C1 segment of cervical spinal cord (tissue), 14 donors: ENCODE data around the gene ZDHHC12.
"Not testable (repeated sequence)": the region's sequence is repeated elsewhere in the genome, so short reads cannot be mapped to it uniquely, and the experiment has no call there.

Experiments used
- DNase-seq, 14 donors: peaks; one replicate each; lab custom pipeline; 2025; lab: John Stamatoyannopoulos, UW

The ZDHHC12 gene

DNA sequence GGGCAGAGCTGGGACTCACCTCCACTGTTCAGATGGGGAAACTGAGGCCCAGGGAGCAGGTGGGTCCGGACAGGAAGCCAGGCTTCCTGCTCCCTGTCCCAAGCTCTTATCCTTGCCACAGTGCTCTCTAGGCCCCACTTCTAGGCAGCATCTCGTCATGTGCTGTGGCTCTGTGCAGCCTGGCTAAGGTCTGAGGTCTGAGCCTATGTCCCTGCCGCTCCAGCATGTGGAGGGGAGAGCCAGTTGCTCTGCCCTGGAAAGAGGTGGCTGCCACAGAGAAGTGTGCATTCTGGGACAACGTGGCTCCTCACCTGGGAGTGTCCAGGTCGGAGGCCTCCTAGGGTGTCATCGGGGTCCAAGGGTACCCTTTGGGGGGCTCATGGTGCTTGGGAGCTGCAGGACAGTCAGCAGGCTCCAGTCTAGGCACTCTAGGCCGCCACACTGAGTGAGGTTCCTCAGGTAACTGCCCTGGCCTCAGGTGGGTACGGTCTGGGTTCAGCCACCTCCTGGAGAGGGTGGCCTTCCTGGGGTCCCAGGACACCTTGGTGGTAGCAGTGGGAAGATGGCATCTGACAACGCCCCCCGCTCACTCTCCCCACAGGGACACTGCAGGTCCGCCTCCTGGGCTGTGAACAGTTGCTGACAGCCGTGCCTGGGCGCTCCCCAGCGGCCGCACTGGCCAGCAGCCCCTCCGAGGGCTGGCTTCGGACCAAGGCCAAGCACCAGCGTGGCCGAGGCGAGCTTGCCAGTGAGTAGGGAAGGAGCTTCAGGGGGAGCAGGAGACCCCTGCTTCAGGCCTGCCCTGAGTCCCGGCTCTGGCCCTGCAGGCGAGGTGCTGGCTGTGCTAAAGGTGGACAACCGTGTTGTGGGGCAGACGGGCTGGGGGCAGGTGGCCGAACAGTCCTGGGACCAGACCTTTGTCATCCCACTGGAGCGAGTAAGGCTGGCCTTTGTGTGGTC lies 11.2 kb downstream of the ZDHHC12 start:
- DNase-seq = no peak

DNA sequence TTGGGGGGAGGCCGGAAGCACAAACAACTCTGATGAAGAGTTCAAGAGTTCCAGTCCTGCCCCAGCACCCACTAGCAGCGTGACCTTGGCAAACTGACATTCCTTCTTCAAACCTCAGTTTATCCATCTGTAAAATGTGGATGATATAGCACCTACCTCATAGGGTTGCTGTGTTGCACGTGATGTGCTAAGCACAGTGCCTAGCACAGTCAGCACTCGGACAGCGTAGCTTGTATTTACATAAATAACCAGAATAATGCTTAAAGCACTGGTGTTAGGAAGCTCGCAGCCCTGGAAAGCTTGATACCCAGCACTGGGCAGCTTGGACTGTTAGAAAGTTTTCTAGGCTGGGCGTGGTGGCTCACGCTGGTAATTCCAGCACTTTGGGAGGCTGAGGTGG lies 16.5 kb downstream of the ZDHHC12 start:
- no peak for DNase-seq

DNA sequence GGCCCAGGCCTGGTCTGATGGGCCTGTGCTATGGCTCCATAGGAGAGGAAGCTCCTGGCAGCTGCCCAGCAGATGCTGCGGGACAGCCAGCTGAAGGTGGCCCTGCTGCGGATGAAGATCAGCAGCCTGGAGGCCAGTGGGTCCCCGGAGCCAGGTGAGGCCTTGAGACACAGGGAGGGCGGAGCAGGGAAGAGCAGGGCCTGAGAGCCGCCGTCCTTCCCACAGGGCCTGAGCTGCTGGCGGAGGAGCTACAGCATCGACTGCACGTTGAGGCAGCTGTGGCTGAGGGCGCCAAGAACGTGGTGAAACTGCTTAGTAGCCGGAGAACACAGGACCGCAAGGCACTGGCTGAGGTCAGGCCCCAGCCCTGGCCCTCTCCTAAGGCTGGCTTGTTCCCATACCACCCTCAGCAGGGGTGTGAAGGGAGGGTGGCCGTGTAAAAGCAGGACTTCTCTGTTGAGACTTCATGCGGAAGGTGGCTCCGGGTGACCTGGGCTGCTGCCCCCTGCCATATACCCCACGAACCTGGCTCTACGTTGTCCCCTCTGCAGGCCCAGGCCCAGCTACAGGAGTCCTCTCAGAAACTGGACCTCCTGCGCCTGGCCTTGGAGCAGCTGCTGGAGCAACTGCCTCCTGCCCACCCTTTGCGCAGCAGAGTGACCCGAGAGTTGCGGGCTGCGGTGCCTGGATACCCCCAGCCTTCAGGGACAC lies 17.1 kb downstream of the ZDHHC12 start:
- no peak for DNase-seq

DNA sequence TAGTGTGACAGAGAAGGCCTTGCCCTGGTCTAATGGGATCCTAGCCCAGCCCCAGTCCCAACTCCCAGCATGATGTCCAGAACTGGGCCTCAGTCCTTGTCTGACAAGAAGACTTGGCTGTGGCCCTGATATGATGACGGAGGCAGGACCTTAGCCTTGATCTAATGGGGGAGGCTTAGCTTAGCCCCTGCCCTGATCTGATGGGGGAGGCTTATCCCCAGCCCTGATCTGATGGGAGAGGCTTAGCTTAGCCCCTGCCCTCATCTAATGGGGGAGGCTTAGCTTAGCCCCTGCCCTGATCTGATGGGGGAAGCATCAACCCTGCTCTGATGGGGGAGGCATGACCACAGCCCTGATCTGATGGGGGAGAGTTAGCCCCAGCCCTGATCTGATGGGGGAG lies 17.9 kb downstream of the ZDHHC12 start:
- no peak for DNase-seq

DNA sequence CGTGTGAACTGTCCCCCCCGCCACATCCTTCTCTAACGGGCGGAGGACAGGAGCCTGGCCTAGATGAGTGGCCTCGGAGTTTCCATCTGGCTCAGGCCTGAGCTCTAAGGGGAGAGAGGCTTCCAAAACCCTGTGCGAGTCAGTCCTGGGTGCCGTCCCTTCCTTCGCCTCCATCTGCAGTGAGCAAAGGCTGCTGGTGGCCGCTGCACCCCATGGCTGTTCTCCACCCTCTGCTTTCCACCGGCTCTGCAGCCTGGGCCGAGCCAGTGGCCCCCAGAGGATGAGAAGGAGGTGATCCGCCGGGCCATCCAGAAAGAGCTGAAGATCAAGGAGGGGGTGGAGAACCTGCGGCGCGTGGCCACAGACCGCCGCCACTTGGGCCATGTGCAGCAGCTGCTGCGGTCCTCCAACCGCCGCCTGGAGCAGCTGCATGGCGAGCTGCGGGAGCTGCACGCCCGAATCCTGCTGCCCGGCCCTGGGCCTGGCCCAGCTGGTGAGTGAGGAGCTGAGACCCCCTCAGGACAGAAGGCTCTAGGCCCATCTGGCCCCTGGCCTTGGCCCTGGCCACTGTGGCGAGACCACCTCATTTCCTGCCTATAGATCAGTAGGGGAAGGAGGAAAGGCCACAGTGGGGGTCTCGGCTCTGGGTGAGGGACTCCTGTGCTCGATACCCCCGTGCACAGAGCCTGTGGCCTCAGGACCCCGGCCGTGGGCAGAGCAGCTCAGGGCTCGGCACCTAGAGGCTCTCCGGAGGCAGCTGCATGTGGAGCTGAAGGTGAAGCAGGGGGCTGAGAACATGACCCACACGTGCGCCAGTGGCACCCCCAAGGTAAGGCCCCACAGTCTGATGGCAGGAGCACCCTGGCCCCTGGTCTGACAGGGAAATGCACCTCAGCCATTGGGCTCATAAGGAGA lies 18.6 kb downstream of the ZDHHC12 start:
- no peak for DNase-seq

DNA sequence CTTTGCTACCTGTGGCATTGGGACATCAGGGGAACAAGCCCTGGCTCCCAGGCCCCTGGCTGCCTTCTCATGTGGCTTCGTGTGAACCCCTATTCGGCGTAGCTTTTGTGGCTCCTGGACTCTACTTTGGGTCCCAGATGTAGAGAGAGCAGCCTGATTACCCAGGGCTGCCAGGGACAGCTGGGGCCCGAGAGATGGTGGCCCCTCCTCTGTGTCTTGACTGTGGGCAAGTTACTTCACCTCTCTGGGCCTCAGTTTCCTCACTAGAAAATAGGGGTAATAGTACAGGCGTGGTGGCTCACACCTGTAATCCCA lies 19.6 kb downstream of the ZDHHC12 start:
- DNase-seq = no peak

DNA sequence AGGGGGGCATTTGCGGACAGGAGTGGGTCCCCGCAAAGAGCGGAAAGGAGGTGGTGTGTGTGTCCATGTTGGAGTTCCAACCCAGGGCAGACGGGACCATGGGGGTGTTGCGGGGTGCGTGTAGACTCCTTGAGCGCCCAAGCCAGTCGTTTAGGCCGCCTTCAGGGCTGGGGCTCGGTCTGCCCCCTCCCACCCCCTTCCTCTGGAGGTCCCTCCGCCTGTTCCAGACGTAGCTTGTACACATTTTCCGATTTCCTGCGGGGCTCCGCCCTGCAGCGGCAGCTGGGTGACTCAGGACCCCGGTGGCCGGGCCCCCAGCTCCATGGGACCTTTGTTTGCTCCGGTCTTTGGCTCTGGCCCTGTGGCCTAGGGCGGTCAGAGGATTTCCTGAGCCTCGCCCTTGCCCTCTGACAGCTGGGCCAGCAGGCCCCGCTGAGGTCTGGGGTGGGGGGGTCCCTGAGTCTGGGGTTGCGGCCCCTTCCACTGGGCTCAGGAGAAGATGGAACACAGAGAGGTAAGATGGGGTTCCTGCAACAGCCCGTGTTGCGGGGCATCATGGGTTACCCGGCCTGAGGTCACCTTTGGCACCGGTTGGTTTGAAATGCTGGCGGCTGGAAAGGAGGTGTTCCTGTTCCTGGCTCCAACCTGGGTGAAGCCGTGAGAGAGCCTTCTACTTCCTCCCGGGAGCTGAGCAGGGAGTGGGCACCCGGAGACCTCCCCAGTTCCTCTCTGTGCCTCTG lies 20.1 kb downstream of the ZDHHC12 start:
- DNase-seq = peak in 1 of 14 donors; percentile 14

DNA sequence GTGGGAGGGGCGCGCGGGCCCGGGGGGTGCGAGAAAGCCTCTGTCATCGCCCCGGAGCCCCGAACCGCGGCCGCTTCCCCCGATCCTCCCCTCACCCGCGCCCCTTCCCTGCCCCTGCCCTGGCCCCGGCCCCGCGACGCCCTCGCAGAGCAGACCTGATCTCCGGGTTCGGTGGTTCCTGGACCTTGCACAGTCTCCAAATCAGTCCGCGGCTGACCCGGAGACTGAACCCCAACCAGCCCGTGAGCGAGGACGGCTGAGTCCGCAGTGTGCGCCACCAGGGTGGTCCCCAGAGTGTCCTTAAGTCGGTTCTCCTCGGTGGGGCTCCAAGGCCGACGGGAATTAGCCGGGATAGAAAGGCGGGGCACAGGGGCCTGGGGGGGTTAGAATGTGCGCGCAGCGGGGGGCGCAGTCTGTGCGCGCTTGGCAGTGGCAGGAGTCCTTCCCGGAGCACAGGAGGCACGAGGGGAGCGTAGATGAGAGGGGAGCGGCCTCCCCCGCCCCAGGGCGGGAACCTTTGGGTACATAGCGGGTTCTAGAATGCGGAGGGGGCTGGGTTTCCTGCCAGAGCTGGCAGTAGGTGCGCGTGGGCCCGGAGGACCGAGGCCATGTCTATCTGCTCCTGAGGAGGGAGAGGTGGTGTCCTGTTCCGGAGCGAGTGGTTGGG lies 20.8 kb downstream of the ZDHHC12 start:
- DNase-seq = no peak

DNA sequence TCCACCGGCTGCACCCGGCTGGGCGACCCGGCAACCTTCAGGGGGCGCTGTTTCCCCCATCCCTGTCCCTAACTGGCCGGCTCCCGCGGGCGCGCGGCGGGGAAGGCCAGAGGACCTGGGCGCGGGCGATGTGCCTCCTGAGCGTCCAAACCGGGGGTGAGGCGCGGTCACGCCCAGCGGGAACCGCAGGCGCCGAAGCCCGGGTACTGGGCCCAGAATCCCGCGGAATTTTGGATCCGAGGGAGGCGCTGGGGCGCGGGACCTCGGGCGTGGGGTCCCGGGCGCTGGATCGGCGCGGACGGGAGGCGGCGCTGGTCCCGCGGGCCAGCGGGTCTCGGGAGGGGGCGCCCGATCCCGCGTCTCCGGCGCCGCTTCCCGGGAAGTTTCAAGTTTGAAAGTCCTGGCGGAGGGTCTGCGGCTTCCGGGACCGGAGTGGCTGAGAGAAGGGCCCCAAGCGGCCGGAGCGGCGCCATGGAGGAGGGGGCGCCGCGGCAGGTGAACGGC lies 21.4 kb downstream of the ZDHHC12 start, which contains the start of gene PKN3:
Gene PKN3, plus strand, starts transcription at position 59 of the 504 bp plus-strand sequence. Its CDS starts 413 bp downstream, at position 472.
- peak in 11 of 14 donors; percentile 46 to 80 (median 61) for DNase-seq

DNA sequence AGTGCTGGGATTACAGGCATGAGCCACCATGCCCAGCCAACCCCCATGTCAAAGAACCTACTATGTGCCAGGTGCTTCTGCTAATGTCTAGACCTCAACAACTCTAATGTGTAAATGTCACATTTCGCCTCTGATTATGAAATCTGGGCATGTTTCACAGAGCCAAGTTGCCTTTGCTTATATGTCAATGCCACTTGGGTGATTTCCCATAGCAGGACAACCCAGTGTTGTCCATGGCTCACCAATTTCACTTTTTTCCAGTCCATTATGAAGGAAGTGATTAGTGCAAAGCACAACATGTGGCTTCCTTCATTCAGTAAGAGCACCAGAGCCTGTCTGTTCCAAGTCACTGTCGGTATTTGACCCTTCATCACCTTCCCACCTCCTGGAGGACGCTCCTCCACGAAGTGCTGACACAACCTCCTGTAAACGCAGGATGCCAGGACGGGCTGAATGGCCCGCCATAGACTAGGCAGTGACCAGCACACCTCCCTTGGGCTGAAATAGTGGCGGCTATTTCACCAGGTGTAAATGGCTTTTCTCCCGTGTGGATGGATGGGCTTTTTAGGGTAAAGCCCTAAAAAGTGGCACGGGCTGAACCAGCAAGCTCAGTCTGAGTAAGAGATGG lies 22.6 kb downstream of the ZDHHC12 start:
- DNase-seq = no peak

DNA sequence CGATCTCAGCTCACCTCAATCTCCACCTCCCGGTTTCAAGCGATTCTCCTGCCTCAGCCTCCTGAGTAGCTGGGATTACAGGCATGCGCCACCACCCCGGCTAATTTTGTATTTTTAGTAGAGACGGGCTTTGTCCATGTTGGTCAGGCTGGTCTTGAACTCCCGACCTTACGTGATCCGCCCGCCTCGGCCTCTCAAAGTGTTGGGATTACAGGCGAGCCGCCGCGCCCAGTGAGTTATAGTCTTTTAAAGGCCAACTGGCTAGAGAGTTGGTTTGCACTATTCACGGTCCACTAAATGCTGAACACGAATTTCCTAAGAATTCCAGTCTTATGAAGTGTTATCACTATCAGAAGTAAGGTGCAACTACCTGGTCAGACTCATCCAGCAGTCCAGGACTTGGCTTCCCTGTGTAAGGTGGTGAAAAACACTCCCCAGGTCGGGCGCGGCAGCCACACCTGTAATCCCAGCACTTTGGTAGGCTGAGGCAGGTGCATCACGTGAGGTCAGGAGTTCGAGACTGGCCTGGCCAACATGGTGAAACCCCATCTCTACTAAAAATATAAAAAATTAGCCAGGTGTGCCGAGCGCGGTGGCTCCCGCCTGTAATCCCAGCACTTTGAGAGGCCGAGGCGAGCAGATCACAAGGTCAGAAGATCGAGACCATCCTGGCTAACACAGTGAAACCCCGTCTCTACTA lies 24.7 kb downstream of the ZDHHC12 start:
- not testable (repeated sequence) for DNase-seq

DNA sequence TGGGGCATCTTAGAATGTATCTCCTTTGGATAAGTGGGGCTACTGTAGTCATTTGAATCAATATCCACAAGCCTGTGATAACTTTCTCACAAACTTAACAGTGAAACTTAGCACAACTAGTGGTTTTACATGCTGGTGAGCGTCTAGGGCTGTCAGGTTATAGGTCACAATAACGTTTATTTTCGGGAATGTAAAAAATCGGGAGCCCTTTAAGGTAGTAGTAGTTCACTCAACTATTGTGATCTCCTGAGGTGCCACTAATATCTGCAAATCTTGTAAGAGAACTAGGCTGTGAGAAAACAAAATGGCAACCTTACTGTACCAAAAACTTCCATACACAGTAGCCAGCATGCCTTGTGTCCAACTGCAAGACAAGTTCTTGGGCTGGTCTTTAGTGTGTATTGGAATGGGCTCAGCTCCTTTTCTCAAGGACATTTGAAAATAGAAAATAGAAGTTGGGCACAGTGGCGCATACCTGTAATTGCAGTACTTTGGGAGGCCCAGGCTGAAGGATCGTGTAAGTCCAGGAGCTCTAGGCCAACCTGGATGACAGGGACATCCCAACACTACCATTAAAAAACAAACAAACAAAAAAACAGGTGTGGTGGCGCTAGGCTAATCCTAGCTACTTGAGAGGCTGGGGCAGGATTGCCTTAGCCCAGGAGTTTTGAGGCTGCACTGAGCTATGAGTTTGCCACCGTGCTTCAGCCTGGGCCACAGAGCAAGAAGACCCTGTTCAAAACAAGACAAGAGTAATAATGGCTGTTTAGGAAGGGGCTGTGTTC lies 26.8 kb downstream of the ZDHHC12 start:
- DNase-seq = no peak

DNA sequence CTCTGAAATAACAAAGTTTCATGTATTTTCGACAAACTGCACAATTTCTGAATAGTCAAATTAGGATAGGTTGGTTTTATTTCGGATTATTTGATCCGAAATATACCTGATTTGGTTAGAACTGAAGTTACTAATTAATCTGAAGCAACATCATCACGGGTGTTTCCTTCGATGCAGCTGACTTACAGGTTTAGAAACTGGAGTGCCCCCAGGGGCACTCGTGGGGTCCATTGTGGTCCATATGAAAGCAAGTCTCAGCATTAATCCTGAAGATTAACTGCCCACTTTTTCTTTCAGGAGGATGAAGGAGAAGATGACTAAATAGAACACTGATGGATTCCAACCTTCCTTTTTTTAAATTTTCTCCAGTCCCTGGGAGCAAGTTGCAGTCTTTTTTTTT lies 29.6 kb downstream of the ZDHHC12 start:
- DNase-seq = no peak

DNA sequence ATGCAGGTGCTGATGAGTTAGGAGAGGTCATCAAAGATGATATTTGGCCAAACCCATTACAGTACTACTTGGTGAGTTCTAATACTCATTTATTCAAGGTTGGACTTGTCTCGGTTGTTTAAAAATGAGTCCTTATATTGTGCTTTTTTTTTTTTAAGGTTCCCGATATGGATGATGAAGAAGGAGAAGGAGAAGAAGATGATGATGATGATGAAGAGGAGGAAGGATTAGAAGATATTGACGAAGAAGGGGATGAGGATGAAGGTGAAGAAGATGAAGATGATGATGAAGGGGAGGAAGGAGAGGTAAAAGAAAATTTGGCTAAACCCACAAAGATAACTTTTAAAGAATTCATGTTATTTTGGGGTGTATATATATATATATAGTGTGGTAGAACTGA lies 30.2 kb downstream of the ZDHHC12 start:
- DNase-seq = not testable (repeated sequence)

DNA sequence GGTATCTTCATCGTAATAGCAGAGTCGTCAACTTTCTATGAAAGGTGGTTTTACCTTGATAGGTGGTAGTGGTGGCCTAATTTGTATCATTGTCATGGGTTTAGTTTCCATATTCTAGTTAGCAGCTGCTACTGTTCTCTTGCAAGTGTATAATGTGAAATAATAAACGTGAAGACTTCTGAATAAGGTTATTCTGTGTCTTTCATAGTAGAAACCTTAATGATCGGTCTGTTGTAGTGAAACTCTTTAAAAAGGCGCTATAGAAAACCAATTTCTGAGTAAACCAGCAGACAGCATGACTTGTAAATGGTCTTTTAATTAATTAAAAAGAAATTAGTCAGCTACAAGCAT lies 33.3 kb downstream of the ZDHHC12 start:
- DNase-seq = no peak

DNA sequence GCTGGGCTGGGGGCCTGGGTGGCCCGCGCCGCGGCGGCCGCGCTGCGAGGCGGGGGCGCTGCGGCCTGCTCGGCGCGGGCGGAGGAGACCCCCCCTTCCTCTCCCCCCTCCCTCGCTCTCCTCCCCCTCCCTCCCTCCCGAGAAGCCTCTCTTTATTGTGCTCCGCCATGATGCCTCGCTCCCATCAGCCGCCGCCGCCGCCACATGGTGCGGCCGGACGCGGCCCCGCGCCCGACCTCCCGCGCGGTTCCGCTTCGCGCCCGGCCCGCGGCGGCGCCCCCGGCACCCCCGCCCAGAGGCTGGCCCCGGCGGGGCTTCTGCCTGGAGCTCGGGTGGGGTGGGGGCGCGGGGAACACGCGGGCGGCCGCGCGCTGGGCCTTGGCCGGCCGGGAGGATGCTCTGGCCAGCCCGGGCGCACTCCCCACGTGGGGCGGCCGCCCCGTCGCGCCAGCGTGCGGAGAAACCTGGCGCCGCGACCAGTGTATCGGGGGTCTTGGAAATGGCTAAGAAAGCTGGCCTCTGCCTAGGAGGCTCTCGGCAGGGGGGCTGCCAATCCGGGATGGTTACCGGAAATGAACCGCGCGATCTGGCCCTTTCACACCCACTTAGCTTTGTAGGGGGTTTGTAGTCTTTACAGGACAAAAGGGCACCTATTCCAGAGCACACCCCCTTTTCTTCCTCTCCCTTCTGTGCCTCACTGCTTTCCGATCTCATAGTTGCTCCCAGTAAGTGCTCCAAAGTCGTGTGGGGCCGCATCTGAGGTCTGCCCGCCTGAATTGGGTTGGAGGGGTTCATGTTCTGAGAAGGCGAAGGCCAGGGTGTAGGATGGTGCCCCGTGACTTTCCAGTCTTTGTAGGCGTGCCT lies 33.9 kb downstream of the ZDHHC12 start:
- peak in 9 of 14 donors; percentile 11 to 60 (median 30) for DNase-seq

DNA sequence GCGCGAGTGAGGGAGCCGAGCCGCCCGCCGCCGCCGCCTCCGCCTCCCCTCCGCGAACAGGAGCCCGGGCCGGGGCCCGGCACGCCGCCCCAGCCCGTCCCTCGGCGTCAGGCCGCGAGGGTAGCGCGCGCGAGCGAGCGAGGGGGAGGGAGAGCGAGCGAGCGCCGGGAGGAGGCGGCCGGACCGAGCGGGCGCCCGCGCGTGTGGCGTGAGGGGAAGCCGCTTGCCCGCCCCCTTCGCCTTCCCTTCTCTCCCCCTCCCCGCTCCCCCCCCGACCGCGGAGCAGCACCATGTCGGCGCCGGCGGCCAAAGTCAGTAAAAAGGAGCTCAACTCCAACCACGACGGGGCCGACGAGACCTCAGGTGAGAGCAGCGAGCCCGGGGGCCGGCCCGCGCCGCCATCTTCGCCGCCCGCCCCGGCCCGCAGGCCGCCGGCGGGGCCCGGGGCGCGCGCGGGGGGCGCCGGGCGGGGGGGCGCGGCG lies 34.6 kb downstream of the ZDHHC12 start:
- DNase-seq = peak in 4 of 14 donors; percentile 64 to 87 (median 76)
